Measurements from ENCODE around the gene ARMC7.

DNA sequence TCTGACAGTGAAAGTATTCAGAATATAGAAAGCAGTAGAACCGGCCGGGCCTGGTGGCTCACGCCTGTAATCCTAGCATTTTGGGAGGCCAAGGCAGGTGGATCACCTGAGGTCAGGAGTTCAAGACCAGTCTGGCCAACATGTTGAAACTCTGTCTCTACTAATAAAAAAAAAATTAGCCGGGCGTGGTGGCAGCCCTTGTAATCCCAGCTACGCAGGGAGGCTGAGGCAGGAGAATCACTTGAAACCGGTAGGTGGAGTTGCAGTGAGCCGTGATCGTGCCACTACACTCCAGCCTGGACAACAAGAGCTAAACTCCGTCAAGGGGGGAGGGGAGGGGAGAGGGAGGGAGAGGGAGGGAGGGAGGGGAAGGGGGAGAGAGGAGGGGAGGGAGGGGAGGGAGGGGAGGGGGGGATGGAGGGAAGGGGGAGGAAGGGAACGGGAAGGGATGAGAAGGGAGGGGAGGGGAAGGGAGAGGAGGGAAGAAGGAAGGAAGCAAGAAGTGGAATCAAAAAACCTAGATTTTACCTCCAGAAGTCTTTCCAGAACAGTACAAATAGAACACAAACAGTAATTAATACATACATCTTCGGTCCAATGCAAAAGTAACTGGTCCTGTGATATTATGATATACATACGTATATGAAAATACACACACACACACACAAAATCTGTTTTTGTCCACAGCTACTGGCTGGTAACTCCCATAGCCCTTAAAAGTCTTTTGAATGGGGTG, 32.6 kb downstream of the ARMC7 start:
- TF ChIP-seq CTCF (conservative IDR thresholded peaks at IDR 0.05; ENCODE audit: low read depth, low read length): no peak
- TF ChIP-seq SMC3 (IDR thresholded peaks at IDR 0.05; ENCODE audit: low read depth, low read length): no peak
- TF ChIP-seq POLR2A (IDR thresholded peaks at IDR 0.05; ENCODE audit: low read depth, low read length): no peak
- no peak for TF ChIP-seq BHLHE40 (IDR thresholded peaks at IDR 0.05; ENCODE audit: low read depth, low read length)
- no peak for TF ChIP-seq RAD21 (IDR thresholded peaks at IDR 0.05; ENCODE audit: low read length)
